HCT116 (cell line): ENCODE data around the gene MAPK1. TPM values are rescaled to one million over a fixed set of nuclear protein-coding genes. Genes with fewer than 3 reads are reported as not detected.

Experiments used
- ATAC-seq: fragments of 200-7000 bp; cut with Tn5 transposase; 2 replicates; pipeline ENCODE4 v1.9.1; 2020; ENCODE audit warnings: mild to moderate bottlenecking, moderate library complexity
- BruUV-seq: library from RNA; stranded (reverse); fragments of 400-500 nt; replicated peaks from 2 replicates; lab custom pipeline; 2021; lab: Mats Ljungman, UMichigan
- CTCF ChIA-PET: fragments of 300-600 bp; sonication (Branson Sonifier 250); formaldehyde crosslinking; loops from one replicate; lab custom pipeline; 2021; ENCODE audit warnings: antibody characterized with exemption; lab: Charles Lee
- POLR2A ChIA-PET: fragments of 300-600, 350-600 bp; sonication (Branson Sonifier 250); formaldehyde crosslinking; loops from one replicate; lab custom pipeline; 2021; ENCODE audit warnings: antibody characterized with exemption; lab: Charles Lee
- RAD21 ChIA-PET, 2 experiments: fragments of 300-600 bp; sonication (Branson Sonifier 250); formaldehyde crosslinking; loops; one replicate each; lab custom pipeline; 2023; ENCODE audit warnings: low total read pairs in 2 of 2; ENCODE audit not compliant: uncharacterized antibody in 2 of 2, unreplicated experiment in 2 of 2, low non-redundant PET in 1 of 2; lab: Charles Lee
- DNase-seq: peaks from one replicate; pipeline ENCODE4 v3.0.0-alpha.2; 2010; ENCODE audit warnings: low read depth, low spot score
- H2AFZ ChIP-seq: fragments of 200-600 bp; shearing (Covaris generic), sonication (generic); 2 replicates; pipeline ENCODE4 v1.6.1; 2017; ENCODE audit warnings: low read depth, mixed run types, mixed read lengths, antibody characterized with exemption, low read length; ENCODE audit not compliant: poor library complexity, severe bottlenecking
- H3K27ac ChIP-seq: 2 replicates; pipeline ENCODE4 v1.5.1; 2012; ENCODE audit warnings: low read depth, low read length
- H3K27me3 ChIP-seq: fragments of 200-600 bp; sonication (generic); 2 replicates; pipeline ENCODE4 v1.6.1; 2016; ENCODE audit warnings: mixed run types, low read length, mixed read lengths; ENCODE audit not compliant: insufficient read depth
- H3K36me3 ChIP-seq, 2 experiments: fragments of 200-500 bp in 1 of 2; fragments of 200-600 bp in 1 of 2; sonication (Bioruptor generic) in 1 of 2; sonication (generic) in 1 of 2; 2 replicates each; pipeline versions ENCODE4 v1.5.1 to v1.6.1; 2014 to 2016; ENCODE audit warnings: low read length in 2 of 2, inconsistent platforms in 1 of 2, mixed read lengths in 1 of 2, mixed run types in 1 of 2; ENCODE audit not compliant: insufficient read depth in 2 of 2, control insufficient read depth in 1 of 2
- H3K4me1 ChIP-seq, 2 experiments: fragments of 200-600 bp in 1 of 2; sonication (generic) in 1 of 2; 2 replicates each; pipeline versions ENCODE4 v1.5.1 to v1.6.1; 2012 to 2017; ENCODE audit warnings: low read length in 2 of 2, inconsistent platforms in 1 of 2, mild to moderate bottlenecking in 1 of 2, mixed read lengths in 1 of 2, mixed run types in 1 of 2, moderate library complexity in 1 of 2; ENCODE audit not compliant: insufficient read depth in 2 of 2, control insufficient read depth in 1 of 2
- H3K4me2 ChIP-seq: fragments of 200-600 bp; sonication (generic); 2 replicates; pipeline ENCODE4 v1.6.1; 2017; ENCODE audit warnings: mixed run types, low read length, mixed read lengths
- H3K4me3 ChIP-seq, 2 experiments: fragments of 200-600 bp in 1 of 2; sonication (generic) in 1 of 2; replicated peaks in 1 of 2; 2 replicates each; pipeline ENCODE4 v1.5.1; 2011 to 2016; ENCODE audit warnings: low read length in 2 of 2, control low read depth in 1 of 2, low read depth in 1 of 2, mild to moderate bottlenecking in 1 of 2, mixed read lengths in 1 of 2, mixed run types in 1 of 2
- H3K79me2 ChIP-seq: fragments of 200-600 bp; sonication (generic); 2 replicates; pipeline ENCODE4 v1.6.1; 2017; ENCODE audit warnings: mild to moderate bottlenecking, mixed run types, low read length, moderate library complexity, mixed read lengths; ENCODE audit not compliant: insufficient read depth
- H3K9ac ChIP-seq: fragments of 200-600 bp; sonication (generic); 2 replicates; pipeline ENCODE4 v1.6.1; 2016; ENCODE audit warnings: low read length, mixed read lengths
- H3K9me2 ChIP-seq: fragments of 200-600 bp; sonication (generic), shearing (Covaris generic); 2 replicates; pipeline ENCODE4 v1.6.1; 2017; ENCODE audit warnings: mixed run types, mild to moderate bottlenecking, moderate library complexity; ENCODE audit not compliant: insufficient read depth
- H3K9me3 ChIP-seq, 2 experiments: fragments of 200-500 bp in 1 of 2; fragments of 200-600 bp in 1 of 2; sonication (Bioruptor generic) in 1 of 2; sonication (generic) in 1 of 2; 2 replicates each; pipeline ENCODE4 v1.6.1; 2014 to 2017; ENCODE audit warnings: low read length in 2 of 2, mixed read lengths in 2 of 2, inconsistent platforms in 1 of 2, low read depth in 1 of 2, mild to moderate bottlenecking in 1 of 2, mixed run types in 1 of 2, moderate library complexity in 1 of 2; ENCODE audit not compliant: control insufficient read depth in 1 of 2, insufficient read depth in 1 of 2
- H4K20me1 ChIP-seq: fragments of 200-600 bp; sonication (generic), shearing (Covaris generic); 2 replicates; pipeline ENCODE4 v1.6.1; 2017; ENCODE audit warnings: mixed run types, mild to moderate bottlenecking, moderate library complexity; ENCODE audit not compliant: insufficient read depth
- CEBPB ChIP-seq: IDR thresholded peaks from 2 replicates; pipeline ENCODE4 v1.6.1; 2012; ENCODE audit warnings: low read depth
- EGR1 ChIP-seq: IDR thresholded peaks from 2 replicates; pipeline ENCODE4 v1.6.1; 2012; ENCODE audit warnings: low read depth
- ELF1 ChIP-seq: IDR thresholded peaks from 2 replicates; pipeline ENCODE4 v1.6.1; 2012; ENCODE audit warnings: low read depth, borderline replicate concordance
- EZH2phosphoT487 ChIP-seq: fragments of 200-600 bp; IDR thresholded peaks from 2 replicates; pipeline ENCODE4 v1.6.1; 2018; ENCODE audit warnings: antibody characterized with exemption, borderline replicate concordance
- JUND ChIP-seq: IDR thresholded peaks from 2 replicates; pipeline ENCODE4 v1.6.1; 2012
- SP1 ChIP-seq: IDR thresholded peaks from 2 replicates; pipeline ENCODE4 v1.6.1; 2012; ENCODE audit warnings: low read depth
- intact Hi-C: fragments of 100-400 bp; cut with micrococcal nuclease; formaldehyde crosslinking; loops from 2 replicates; pipeline ENCODE4 v1.10.0; 2022
- total RNA-seq: library from RNA; stranded (reverse); gene quantifications from one replicate; pipeline ENCODE4 v1.2.1, GENCODE V29; 2021; ENCODE audit not compliant: unreplicated experiment
- TF ChIP-seq, protein P1 (sequence below): IDR thresholded peaks from 2 replicates; pipeline ENCODE4 v1.6.1; 2011; ENCODE audit warnings: mild to moderate bottlenecking, low read length, moderate library complexity; ENCODE audit not compliant: insufficient replicate concordance; ENCODE audit errors: extremely low read depth
- TF ChIP-seq, protein P2 (sequence below): IDR thresholded peaks from 2 replicates; pipeline ENCODE4 v1.6.1; 2012
- TF ChIP-seq, protein P3 (sequence below): IDR thresholded peaks from 2 replicates; pipeline ENCODE4 v1.6.1; 2012; ENCODE audit warnings: low read depth
- TF ChIP-seq, protein P4 (sequence below): IDR thresholded peaks from 2 replicates; pipeline ENCODE4 v1.6.1; 2012

Gene MAPK1
- total RNA-seq, 1 experiment from 2014 or later: 137 TPM

DNA sequence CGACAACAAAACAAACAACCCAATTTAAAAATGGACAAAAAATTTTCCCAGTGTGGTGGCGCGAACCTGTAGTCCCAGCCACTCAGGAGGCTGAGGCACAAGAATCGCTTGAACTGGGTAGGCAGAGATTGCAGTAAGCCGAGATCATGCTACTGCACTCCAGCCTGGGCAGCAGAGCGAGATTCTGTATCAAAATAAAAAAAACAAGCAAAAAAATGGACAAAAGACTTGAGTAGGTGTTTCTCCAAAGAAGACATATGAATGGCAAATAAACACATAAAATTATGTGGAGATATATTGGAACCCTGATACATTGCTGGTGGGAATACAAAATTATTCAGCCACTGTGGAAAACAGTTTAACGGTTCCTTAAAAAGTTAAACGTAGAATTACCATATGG lies 27.4 kb upstream of the MAPK1 start:
- no peaks in the 10 kb centered on the region for H3K9me3 ChIP-seq
- no TSS peak for BruUV-seq
- no peak overlapping the region for H3K27ac ChIP-seq
- ChIA-PET RAD21 (no interaction called here), CTCF (no interaction called here), POLR2A (no interaction called here)
- no peak overlapping the region for H3K9ac ChIP-seq
- H3K36me3 ChIP-seq: no peaks in the 10 kb centered on the region
- ATAC-seq: no peak
- H4K20me1 ChIP-seq: no peaks in the 10 kb centered on the region
- TF ChIP-seq EGR1: no peak
- no peak for TF ChIP-seq ELF1
- TF ChIP-seq SP1: no peak
- TF ChIP-seq, protein P1, sequence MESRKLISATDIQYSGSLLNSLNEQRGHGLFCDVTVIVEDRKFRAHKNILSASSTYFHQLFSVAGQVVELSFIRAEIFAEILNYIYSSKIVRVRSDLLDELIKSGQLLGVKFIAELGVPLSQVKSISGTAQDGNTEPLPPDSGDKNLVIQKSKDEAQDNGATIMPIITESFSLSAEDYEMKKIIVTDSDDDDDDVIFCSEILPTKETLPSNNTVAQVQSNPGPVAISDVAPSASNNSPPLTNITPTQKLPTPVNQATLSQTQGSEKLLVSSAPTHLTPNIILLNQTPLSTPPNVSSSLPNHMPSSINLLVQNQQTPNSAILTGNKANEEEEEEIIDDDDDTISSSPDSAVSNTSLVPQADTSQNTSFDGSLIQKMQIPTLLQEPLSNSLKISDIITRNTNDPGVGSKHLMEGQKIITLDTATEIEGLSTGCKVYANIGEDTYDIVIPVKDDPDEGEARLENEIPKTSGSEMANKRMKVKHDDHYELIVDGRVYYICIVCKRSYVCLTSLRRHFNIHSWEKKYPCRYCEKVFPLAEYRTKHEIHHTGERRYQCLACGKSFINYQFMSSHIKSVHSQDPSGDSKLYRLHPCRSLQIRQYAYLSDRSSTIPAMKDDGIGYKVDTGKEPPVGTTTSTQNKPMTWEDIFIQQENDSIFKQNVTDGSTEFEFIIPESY: no peak
- TF ChIP-seq, protein P2, sequence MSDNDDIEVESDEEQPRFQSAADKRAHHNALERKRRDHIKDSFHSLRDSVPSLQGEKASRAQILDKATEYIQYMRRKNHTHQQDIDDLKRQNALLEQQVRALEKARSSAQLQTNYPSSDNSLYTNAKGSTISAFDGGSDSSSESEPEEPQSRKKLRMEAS: no peak
- TF ChIP-seq, protein P3, sequence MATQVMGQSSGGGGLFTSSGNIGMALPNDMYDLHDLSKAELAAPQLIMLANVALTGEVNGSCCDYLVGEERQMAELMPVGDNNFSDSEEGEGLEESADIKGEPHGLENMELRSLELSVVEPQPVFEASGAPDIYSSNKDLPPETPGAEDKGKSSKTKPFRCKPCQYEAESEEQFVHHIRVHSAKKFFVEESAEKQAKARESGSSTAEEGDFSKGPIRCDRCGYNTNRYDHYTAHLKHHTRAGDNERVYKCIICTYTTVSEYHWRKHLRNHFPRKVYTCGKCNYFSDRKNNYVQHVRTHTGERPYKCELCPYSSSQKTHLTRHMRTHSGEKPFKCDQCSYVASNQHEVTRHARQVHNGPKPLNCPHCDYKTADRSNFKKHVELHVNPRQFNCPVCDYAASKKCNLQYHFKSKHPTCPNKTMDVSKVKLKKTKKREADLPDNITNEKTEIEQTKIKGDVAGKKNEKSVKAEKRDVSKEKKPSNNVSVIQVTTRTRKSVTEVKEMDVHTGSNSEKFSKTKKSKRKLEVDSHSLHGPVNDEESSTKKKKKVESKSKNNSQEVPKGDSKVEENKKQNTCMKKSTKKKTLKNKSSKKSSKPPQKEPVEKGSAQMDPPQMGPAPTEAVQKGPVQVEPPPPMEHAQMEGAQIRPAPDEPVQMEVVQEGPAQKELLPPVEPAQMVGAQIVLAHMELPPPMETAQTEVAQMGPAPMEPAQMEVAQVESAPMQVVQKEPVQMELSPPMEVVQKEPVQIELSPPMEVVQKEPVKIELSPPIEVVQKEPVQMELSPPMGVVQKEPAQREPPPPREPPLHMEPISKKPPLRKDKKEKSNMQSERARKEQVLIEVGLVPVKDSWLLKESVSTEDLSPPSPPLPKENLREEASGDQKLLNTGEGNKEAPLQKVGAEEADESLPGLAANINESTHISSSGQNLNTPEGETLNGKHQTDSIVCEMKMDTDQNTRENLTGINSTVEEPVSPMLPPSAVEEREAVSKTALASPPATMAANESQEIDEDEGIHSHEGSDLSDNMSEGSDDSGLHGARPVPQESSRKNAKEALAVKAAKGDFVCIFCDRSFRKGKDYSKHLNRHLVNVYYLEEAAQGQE: no peak
- TF ChIP-seq, protein P4, sequence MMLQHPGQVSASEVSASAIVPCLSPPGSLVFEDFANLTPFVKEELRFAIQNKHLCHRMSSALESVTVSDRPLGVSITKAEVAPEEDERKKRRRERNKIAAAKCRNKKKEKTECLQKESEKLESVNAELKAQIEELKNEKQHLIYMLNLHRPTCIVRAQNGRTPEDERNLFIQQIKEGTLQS: no peak
- TF ChIP-seq EZH2phosphoT487: no peak
- no peak for TF ChIP-seq CEBPB
- TF ChIP-seq JUND: no peak
- H3K4me2 ChIP-seq: no peak overlapping the region
- H3K27me3 ChIP-seq: no peaks in the 10 kb centered on the region
- DNase-seq: no peak
- no peak overlapping the region for H3K4me3 ChIP-seq
- H3K9me2 ChIP-seq: no peaks in the 10 kb centered on the region
- intact Hi-C loops: no loop called here
- H3K79me2 ChIP-seq: no peaks in the 10 kb centered on the region
- no peaks in the 10 kb centered on the region for H3K4me1 ChIP-seq
- H2AFZ ChIP-seq: no peak overlapping the region
